NCI-H345 treated with DMSO at 0.1 percent for 48 hours (cell line): ENCODE measurements around the gene UBASH3A.
"Not testable (repeated sequence)": the region's sequence is repeated elsewhere in the genome, so short reads cannot be mapped to it uniquely, and the experiment has no call there.

ENCODE experiments used
- DNase-seq: peaks from one replicate; lab custom pipeline; 2025; ENCODE audit not compliant: unreplicated experiment; lab: John Stamatoyannopoulos, UW

UBASH3A gene

DNA sequence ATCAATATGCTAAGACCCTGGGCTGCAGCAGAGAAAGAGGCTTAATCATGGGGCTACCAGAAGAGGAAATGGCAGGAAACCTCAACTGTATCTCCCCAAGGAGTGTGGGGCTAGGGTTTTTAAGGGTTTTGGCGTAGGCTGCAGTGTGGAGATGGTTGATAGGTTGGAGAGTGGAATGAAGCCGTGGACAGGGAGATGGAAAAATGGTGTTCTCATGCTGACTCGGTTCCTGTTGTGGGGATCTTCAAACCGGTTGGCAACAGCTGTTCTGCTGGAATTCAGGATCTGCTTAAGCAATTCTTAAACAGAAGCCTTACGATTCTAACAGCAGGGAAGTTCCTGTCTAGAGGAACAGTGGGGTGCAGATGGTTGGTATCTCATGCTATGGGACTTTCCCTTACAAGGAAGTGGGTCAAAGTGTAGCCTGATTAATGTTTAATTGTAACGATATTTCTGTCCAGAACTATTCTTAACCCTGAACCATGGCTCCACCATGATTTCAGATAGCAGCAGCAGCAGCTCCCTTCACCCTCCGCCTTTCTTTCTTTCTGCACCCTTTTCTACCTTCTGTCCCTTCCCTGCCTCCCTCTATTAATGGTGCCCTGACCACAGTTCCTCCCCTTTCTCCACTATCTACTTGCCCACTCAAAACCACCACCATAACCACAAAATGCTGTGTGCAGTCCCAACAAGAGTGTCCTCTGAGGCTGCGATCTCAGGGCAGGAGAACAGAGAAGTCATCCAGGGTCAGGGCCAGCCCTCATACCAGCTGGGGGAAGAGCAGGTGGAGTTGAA lies 61.5 kb downstream of the UBASH3A start:
- no peak for DNase-seq

DNA sequence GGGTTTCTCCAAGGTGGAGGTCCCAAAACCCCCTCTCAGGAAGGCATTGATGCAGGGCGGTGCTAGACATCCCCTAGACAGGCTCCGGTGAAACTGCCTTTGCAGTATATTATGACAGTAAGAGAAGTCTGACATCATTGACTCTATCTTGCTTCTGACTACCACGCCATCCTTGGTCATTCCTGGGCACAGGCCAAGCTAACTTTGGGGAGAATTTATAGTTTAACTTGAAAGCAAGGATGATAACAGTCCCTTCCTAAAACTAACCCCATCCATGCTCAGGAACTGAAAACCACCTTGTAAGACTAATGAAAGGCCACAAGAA lies 62.1 kb downstream of the UBASH3A start:
- DNase-seq: no peak

DNA sequence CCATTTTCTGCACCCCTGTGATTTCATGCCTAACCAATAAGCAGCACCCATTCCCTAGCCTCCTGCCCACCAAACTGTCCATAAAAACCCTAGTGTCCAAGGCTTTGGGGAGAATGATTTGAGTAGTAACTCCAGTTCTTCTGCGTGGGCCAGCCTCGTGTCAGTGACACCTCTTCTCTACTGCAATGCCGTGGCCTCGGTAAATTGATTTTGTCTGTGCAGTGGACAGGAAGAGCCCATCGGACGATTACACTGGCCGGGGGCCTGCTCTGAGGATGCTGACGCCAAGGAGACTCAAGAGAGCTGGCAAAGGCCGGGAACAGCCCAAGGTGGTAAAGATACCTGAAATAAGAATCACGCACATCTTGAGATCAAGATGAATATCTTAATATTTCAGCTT lies 63.0 kb downstream of the UBASH3A start:
- DNase-seq: no peak

DNA sequence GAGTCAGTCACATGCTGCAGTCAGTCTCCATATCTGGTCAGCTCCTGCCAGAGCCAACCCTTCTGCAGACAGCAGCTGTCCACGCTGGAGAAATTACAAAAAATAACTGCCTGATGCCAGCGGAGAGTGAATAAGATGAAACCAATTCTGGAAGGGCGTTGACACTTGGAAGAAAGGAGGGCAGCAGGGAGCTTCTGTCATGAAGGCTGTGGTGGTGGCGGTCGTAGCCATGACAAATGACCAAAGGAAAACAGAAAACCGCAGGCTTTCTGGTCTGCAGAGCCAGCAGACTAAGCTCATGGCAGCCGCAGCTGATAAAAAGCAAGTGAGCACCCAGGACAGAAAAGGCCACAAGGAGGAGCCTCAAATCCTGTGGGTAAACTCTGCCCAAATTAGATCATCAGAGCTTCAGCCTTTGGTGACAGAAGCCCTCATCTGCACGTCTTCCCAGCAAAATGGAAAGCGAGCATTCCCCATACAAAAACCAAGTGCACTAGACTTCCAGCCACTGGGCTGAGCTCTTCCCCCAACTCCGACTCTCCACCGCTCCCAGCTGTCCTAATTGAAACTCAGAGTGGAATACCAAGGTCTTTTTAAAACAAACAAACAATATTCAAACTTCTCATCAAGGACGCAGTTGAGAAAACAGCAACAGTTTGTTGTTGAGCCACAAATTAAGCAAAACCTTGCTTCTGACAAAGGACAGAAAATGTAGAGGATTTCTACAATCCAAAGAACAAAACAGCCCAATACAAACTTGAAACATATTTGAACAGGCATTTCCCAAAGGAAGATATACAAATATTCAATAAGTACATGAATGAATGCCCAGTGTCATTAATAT lies 63.7 kb downstream of the UBASH3A start:
- DNase-seq: no peak

DNA sequence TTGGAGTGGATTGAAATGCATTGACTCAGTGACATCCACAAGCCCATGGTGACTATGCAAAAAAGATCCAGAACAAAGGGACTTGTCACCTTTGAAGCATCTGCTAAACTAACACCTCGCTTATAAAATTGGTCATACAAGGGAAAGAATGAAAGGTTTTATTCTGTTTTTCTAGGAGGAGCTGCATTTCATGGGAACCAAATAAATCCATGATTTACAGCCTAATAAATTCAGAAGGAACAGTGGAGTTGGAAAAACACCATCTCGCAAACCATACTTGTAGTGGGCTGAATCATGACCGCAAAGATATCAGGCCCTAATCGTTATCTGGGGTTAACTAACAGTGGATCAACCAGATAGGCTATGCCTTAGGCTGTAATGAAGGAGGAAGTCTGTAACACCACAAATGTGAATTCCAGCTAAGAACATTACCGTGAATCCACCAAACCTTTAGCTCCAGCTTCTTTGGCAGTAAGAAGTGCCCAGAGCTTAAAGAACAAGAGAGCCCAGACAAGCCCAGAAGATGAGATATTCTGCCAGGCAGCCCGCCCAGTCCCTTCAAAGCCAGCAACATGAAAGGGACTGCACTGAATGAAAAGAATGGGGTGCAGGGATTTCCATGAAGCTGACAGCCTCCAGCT lies 64.9 kb downstream of the UBASH3A start:
- DNase-seq: no peak

DNA sequence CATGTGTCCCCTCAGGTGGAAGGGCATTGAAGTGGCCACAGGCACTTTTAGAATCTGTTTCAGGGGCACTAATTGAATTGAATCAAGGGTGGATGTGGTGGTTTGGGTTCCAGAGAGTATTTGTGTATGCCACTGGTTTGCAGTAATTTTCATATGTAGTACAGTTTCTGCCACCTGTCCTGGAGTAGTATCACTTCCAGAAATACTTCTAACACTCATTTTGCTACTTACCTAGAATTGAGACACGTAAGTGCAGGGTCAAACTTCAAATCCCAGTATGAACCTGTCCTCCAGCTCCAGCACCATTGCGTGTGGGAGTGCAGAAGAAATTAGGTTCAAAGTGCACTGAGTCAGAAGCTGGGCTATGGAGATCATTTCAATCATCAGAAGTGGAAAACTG lies 65.6 kb downstream of the UBASH3A start:
- no peak for DNase-seq

DNA sequence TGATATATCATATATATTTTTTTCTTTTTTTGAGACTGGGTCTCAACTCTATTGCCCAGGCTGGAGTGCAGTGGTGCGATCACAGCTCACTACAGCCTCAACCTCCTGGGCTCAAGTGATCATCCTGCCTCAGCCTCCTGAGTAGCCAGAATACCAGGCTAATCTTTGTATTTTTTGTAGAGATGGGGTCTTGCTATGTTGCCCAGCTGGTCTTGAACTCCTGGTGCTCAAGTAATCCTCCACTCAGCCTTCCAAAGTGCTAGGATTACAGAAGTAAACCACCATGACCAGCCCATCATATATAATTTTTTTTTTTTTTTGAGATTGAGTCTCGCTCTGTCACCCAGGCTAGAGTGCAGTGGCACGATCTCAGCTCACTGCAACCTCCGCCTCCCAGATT lies 66.0 kb downstream of the UBASH3A start:
- DNase-seq: not testable (repeated sequence)

DNA sequence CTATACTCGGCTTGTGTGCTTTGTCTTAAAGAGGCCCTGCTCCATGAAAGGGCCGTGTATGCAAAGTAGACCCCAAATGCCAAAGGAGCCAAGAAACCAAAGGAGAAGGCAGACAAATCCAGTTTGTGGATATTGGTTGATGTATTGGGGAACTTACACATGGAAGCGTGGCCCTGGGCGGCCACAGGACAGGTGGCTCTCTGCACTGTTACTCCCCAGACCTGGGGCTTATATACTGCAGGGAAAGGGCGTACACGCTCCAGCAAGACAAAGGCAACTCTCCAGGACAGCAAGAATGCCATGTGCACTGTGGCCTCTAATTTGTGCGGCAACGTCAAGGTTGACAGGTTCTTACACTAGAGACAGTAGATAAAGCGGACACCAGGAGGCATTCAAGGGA lies 67.5 kb downstream of the UBASH3A start:
- no peak for DNase-seq

DNA sequence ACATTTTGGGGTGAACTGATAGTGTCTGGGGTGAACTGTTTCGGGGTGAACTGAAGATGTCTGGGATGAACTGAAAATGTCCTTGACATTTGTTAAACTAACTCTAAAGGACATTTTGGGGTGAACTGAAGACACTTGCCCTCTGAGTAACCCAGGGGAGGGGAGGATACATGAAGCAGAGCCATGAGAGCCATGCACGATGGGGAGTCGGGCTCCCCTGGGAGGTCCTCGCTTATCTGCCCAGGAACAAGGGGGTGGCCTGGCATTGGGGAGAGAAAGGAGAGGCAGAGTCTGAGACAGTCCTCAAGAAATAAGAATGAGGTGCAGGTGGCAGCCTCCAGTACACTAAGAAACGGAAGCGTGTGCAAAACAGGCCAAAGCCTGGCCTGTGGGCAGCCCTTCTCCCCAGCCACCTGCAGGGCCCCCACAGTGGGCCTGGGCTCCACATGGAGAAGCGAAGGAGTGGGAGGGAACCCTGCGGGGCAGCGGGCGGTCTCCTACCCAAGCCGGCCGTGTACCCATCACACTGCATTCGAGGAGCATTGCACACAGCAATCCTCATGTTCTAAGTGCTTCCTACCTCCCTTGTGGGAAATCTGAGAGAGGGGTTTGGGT lies 68.1 kb downstream of the UBASH3A start:
- no peak for DNase-seq

DNA sequence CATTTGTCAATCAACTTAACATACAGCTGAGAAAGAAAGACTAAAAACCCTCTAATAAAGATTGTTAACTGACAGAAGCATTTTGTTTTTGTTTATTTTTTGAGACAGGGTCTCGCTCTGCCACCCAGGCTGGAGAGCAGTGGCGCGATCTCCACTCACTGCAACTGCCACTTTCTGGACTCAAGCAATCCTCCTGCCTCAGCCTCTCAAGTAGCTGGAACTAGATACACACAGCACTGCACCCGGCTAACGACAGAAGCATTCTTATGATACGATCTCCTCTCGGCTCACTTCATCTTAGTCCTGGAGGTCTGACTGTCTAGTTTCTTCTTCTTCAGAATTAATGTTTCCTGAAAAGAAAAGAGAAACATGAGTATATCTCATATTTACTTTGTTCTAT lies 68.8 kb downstream of the UBASH3A start:
- DNase-seq: no peak

DNA sequence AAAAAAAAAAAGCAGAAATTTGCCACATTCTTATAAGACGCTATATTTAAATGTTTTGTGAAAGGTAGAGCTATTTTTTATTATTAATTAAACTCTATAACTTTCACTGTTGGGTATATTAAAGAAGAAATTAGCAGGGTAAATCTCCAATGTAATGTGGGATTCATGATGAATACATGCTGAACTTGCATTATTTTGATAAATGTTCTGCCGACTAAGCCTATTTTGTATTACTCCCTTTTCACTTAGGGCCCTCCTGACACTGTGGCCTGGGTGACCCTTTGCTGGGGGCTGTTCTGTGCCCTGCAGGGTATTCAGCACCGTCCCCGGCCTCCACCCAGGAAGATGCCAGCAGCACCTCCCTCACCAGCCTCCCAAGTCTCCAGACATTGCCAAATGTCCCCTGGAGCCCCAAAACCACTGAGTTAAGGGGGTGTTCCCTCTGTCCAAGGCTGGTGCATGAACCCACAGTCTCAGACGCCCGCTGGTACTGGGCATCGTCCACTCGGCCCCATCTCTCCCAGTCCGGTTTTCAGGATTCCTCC lies 69.9 kb downstream of the UBASH3A start:
- DNase-seq: no peak

DNA sequence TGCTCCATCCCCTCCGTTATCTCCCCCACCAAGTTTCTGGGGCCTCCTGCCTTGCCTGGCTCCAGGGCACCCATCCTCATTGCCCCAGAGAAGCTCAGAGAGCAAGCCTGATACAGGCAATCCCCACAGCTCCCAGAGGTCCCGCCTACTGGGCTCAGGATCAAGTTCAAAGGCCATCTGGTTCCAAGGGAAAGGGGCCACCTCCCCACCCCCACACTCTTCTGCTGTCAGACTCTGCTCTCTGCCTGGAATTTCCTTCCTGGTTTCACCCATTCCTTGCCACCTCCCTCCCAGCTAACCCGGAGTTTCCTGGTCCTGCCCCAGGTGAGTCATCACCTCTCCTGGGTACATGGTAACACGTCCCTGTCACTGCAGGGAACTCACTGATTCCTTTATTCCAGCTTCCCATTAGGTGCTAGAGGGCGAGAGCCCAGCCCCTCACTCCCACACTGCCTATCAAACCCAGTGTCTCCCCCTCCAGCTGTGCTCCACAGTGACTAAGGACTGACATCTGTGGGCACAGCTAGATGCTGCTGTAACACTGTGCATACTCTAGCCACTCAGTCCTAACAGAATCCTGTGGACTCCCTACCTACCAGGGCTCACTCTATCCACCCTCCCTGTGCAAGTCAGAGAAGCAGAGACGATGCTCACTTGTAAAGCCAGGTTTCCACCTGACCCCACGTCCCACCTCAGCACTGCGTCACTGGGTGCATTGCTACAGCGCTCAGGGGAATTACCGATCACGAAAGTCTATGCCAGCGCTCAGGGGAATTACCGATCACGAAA lies 70.5 kb downstream of the UBASH3A start:
- DNase-seq: no peak

DNA sequence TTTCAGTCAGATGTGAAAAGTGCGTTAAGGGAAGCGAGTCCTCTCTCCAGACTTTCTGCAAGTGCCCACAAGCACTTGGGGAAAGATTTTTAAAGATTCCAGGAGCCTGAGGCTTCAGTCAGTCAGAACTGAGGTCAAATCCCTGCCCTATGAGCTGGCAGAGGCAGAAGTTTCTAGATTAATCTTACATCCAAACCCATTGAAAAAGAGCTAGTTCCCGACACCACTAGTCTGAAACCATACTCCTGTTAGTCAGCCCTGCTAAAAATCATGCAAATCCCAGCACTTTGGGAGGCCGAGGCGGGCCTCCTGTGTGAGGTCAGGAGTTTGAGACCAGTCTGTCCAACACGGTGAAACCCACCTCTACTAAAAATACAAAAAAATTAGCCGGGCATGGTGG lies 71.3 kb downstream of the UBASH3A start:
- DNase-seq: no peak

DNA sequence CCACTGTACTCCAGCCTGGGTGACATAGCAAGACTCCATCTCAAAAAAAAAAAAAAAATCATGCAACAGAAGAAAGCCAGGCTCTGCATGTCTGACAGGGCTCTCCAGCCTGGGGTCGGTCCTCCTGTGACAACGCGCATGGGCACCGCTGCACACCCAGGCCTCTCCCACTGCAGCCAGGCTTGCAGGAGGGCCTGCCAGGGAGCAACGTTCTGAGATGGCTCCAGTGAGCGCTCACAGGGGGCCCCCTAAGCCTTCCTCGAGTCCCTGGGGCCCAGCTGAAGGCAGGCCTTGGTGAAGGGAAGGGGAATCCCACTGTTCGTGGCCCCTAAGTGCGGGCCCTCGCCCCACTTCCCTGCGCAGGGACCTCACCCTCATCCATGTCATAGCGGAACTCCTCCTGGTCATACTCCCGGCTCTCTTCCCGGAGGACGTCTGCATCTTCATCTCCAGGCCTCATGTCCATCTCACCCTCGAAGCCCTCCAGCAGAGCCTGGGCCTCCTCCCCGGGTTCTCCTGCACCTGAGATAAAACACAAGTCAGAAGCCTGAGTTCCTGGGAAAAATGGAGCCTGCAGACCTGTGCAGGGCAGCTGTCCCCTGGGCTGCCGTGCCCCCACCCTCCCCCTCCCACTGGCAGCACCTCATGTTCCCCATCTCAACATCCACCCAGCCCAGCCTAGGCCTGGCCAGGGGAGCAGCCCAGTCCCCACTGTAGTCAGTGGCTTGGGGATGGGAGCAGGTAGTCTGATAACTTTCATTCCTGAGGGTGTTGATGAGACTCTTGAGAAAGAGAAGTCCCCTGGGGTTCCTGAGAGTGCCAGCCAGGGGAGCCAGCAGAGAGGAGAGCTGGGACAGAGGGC lies 72.1 kb downstream of the UBASH3A start:
- DNase-seq: no peak

DNA sequence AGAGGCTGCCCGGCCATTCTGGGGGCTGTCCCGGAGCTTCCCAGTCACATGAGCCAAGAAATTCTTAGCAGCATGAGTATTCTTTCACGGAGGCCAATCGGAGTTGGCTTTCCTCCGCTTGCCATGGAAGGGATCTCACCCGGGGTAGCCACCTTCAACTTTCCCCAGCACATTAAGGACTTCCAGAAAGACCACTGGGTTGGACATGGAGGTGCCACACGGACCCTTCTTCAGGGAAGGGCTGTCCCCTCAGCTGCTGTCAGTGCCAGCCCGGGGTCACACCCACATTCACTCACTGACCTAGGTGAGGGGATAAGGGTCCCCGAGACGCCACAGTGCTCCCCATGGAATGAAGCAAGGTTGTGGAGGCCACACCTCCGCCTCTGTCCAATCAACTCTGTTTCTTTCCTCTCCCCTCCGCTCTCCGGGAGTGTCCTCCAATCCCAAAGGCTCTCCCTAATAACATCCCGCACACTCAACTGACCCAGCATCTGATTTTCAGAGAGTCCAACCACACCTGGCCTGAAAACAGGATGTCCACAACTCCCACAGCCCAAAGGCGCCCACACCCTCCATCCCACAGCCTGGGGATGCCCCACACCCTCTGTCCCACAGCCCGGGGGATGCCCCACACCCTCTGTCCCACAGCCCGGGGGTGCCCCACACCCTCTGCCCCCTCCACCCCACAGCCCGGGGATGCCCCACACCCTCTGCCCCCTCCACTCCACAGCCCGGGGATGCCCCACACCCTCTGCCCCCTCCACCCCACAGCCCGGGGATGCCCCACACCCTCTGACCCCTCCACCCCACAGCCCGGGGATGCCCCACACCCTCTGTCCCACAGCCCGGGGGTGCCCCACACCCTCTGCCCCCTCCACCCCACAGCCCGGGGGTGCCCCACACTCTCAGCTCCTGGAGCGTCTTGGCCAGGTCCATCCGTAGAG lies 73.0 kb downstream of the UBASH3A start:
- DNase-seq: no peak

DNA sequence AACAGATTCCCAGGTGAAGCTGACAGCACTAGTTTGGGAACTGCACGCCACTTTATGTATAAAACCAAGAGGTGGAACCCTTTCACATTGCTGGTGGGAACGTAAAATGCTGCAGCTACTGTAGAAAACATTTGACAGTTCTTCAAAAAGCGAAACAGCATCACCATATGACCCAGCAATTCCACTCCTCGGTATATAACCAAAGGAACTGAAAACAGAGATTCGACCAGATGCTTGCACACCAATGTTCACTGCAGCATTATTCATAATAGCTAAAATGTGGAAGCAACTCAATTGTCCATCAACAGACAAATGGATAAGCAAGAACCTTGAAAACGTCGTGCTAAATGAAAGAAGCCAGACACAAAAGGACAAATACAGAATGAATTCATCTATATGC lies 74.8 kb downstream of the UBASH3A start:
- DNase-seq: no peak

DNA sequence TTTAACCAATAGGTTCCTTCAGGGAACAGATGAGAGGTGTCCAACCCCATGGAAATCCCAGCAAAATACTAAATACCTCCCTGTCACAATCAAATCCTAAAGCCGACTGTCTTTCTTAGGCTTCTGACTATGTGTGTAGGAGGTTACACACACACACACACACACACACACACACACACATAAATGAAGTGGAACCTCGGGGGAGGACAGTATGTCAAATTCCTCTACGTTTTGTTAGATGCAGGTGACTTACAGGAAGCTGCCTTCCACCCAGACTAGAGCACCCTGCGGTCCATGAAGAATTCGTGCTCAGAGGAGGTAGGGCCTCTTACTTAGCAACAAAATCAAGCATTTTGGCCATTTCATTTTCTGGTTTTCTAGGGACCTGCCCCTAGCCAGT lies 75.9 kb downstream of the UBASH3A start:
- DNase-seq: no peak

DNA sequence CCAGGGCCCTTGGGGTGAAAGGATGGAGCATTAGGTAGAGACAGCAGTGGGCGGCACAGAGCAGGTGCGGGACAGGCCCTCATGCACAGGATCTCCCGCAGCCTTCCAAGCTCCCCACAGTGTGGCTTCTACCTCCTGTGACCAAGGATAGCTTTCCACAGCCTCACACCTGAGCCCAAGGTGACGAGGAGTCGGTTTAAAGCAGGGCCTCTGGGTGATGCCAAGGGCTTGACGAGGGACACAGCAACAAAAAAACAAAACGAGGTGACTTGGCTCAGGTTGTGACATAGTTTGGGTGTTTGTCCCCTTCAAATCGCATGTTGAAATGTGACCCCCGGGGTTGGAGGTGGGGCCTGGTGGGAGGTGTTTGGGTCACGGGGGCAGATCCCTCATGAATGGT lies 77.0 kb downstream of the UBASH3A start:
- DNase-seq: no peak

DNA sequence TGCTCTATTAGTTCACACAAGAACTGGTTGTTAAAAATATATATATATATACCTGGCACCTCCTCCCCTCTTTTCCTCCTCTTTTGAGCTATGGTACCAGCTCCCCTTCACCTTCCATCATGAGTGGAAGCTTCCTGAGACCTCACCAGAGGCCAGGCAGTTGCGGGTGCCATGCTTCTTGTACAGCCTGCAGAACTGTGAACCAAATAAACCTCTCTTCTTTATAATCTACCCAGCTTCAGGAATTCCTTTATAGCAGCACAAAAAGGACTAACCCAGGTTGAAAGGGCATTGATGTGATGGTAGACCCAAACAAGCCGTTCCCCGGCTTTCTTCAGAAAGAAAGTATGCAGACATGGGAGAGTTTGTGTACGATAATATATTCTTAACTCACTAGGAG lies 77.5 kb downstream of the UBASH3A start:
- DNase-seq: no peak
